Right forelimb (tissue), 1 donor: Measurements from ENCODE around the gene RASA2.

ENCODE experiments used
- DNase-seq: peaks from one replicate; pipeline ENCODE4 v3.0.0-alpha.2; 2018

The RASA2 gene

GRCh38 chr3:141648055-141648910, 161.5 kb downstream of the RASA2 start:
- no peak for DNase-seq

- no peak for DNase-seq
These were observed 163.0 kb downstream of the RASA2 start for GRCh38 chr3:141649871-141650270.

GRCh38 chr3:141650783-141651182, 164.0 kb downstream of the RASA2 start:
- DNase-seq, result no peak

GRCh38 chr3:141651409-141651808, 164.6 kb downstream of the RASA2 start:
- DNase-seq, result no peak

- DNase-seq, result no peak
These were observed 165.5 kb downstream of the RASA2 start for GRCh38 chr3:141652349-141652748.

GRCh38 chr3:141653847-141654246, 167.0 kb downstream of the RASA2 start:
- DNase-seq, result no peak

- no peak for DNase-seq
These were observed 169.0 kb downstream of the RASA2 start for GRCh38 chr3:141655801-141656200.

GRCh38 chr3:141656771-141657170, 169.9 kb downstream of the RASA2 start:
- no peak for DNase-seq

- DNase-seq, result no peak
These were observed 170.7 kb downstream of the RASA2 start for GRCh38 chr3:141657516-141657915.

GRCh38 chr3:141659821-141660613, 173.2 kb downstream of the RASA2 start:
- peak; percentile 69 for DNase-seq

GRCh38 chr3:141660614-141660947, 173.8 kb downstream of the RASA2 start:
- no peak for DNase-seq

- DNase-seq, result no peak
These were observed 174.7 kb downstream of the RASA2 start for GRCh38 chr3:141661229-141662196.

GRCh38 chr3:141663993-141664392, 177.2 kb downstream of the RASA2 start:
- DNase-seq, result no peak
